Measurements from ENCODE around the gene PNMA6F. TPM values are rescaled to one million over a fixed set of nuclear protein-coding genes. Genes with fewer than 3 reads are reported as not detected.
"Not testable (repeated sequence)": the region's sequence is repeated elsewhere in the genome, so short reads cannot be mapped to it uniquely, and the experiment has no call there.

The PNMA6F gene
- total RNA-seq, 1 experiment from 2014 or later: not detected

DNA sequence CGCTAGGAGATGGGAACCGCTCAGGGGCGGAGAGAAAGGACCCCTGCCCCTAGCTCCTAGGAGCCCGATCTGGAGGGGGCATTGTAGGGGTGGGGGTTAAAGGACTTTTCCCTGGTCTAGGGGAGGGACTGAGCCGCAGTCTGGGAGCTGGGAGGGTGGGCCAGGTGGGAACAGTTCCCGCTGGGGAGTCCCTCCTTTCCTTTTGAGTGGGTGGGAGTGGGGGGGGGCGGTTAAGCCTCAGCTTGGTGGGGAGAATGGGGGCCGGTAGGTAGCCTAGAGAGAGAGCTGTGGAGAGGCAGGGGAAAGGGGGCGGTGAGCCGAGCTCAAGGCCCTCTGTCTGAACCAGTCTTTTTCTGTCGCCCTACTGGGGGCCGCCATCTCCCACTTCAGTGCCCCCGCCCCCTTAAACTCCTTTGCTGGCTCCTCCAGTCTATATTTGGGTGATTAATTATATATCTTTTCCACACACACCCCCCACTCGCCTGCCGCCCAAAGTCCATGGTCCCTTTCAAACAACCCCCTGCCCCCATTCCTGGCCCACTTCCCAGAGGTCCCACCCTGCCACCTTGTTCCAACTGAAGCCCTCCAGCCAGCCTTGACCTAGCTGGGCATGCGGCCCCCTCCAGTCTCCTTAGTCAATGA is 13.2 kb upstream of the PNMA6F start:
- no peak for DNase-seq (ENCODE audit: low read depth)

DNA sequence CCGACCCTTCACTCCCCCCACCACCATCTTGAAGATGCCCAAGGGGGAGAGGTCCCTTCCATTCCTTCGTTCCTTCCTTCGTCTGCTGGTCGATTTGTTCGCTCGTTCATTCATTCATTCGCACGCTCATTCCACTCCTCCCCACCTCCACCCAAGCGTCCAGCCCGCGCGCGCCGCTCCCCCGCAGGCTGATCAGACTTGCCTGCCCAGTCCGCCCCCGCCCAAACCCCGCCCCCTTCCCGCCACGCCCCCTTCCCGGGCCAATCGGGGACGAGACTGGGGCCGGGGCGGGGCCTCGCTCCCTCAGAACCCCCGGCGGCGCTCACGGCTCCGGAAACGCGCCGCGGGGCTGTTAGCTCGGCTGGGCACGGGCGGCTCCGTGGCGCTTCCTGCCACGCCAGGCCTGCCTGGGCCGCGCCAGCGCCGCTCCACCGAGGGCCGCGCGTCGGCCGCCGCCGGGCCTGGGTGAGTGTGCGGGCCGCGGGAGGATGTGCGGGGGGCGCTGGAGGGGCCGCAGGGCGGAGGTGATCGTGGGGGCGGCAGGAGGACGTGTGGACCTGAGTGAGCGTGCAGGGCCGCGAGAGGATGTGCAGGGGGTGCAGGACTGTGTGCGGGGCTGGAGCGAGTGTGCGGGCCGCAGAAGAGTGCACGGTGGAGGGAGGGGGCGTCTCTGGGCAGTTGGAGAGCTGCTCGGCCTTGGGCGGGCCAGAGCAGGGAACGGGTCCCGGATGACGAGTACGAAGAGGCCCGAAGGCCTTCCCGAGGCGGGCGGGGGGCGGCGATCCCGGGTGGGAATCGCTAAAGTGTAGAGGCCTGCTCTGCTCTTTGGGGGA is 12.5 kb upstream of the PNMA6F start, which contains the start of gene ZNF275:
Gene ZNF275 (plus strand): TSS at position 333 of the 833 bp plus-strand sequence. CDS start 2,527 bp downstream, outside the sequence.
- peak; percentile 66 for DNase-seq (ENCODE audit: low read depth)

DNA sequence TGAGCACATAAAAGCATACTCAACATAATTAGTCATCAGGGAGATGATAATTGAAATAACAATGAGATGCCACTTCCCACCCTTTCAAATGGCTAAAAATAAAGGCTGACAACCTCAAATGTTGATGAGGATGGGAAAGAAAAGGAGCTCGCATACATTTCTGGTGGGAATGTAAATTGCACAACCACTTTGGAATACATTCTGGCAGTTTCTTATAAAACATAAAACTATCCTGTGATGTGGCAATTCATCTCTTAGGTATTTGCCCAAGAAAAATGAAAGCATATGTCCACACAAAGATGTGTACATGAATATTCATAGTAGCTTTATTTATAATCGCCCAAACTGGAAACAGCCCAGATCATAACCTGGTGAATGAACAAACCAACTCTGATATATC is 11.7 kb upstream of the PNMA6F start:
- DNase-seq (ENCODE audit: low read depth): no peak

DNA sequence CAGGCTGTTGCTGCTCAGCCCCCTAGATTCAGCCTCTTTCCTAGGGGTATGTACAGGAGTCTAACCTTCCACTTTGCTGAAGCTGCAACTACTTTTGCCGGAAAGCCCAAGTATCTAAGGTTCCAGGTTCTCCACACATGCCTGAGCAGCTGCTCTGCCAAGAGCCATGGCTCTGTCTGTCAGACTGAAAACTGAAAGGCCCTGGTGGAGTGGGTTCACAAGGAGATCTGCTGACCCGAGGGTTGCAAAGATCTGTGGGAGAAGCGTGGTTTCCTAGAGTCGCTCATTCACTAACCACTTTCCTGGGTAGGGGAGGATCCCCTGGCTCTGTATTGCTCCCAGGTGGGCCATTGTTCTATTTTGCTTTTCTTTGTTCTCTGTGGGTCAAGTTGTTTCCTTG is 6.0 kb upstream of the PNMA6F start:
- DNase-seq (ENCODE audit: low read depth): no peak

DNA sequence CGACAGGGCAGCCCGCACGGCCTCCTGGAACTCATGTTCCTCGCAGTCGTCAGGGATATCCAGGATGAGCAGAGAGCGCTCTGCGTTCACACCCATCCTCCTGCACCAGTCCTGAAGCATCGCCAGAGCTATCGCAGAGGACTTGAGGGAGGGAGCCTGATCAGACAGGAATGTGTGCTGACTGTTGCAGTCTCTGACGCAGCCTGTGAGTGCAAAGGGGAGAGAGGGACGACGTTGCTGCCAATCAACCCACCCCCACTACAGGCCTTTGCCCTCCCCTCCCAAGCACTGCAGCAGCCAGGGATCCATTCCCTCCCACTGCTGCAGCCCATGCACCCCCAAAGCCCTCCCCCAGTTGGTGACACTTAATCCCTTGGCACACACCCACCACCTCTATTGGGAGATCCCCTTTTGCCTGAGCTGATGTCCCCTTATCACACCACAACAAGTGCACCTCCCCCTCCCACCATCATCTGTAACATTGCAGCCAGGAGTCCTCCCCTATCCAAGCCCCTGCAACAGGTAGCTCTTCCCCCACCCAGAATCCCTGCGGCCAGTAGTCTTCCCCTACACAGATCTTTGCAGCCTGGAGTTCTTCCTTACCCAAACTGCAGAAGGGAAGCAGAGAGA is 897 bp downstream of the PNMA6F start:
- no peak for DNase-seq (ENCODE audit: low read depth)

DNA sequence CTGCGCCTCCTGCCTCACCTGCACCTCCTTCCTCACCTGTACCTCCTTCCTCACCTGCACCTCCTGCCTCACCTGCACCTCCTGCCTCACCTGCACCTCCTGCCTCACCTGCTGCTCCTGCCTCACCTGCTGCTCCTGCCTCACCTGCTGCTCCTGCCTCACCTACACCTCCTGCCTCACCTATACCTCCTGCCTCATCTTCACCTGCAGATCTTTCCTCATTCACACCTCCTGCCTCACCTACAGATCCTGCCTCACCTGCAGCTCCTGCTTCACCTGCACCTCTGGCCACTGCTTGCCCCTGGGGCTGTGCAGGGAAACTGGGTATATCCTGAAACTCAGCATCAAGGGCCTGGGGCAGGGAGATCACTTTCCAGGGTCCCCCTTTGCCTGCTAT is 1.5 kb downstream of the PNMA6F start:
- not testable (repeated sequence) for DNase-seq (ENCODE audit: low read depth)

DNA sequence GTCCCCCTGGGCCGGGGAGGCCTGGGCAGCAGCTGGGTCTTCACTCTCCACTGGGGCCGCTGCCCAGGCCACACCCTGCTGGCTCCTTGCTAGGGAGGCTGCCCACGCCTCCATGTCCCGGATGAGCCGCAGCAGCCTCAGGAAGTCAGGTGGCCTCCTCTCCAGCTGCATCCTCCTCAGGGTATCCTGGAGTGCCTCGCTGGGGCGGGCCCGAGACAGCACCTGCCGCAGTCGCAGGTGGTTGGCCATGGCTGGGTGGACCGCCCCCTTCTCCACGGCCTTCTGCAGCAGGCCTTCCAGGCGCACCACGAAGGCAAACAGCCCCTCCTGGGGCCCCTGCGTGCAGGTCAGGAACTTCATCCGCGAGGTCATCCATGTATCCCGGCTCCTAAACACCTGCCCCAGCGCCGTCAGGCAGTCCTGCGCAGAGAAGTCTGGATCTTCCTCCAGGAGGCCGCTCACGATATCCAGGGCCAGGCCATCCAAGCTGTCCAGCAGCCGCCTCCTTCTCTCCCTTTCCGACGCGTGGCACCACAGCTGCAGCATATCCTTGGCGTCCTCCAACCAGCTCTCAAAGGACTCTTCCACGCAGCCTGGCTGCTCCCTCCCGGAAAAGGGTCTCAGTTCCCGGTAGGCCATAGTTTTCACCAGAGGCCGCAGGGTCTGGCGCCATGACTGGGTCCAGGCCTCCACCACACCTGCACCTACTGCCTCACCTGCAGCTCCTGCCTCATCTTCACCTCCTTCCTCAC is 2.1 kb downstream of the PNMA6F start:
- DNase-seq (ENCODE audit: low read depth): no peak

DNA sequence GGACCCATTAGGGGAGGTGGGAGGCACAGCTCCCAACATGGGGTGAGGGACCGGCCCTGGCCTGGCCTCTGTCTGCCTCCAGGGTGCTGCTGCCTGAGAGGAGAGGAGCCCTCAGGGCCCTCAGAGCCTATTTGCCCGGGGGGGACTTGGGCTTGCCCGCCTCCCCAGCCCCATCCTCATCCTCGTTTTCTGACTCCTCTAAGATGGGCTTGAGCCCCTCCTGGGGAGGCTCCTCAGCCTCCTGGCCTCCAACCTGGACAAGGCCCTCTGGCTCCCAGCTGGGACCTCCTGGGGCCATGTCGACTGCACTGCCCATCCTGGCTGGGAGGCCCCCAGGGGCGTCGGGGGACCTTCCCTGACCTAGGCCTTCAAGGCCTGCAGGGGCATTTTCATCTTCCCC is 2.8 kb downstream of the PNMA6F start:
- DNase-seq (ENCODE audit: low read depth): no peak

DNA sequence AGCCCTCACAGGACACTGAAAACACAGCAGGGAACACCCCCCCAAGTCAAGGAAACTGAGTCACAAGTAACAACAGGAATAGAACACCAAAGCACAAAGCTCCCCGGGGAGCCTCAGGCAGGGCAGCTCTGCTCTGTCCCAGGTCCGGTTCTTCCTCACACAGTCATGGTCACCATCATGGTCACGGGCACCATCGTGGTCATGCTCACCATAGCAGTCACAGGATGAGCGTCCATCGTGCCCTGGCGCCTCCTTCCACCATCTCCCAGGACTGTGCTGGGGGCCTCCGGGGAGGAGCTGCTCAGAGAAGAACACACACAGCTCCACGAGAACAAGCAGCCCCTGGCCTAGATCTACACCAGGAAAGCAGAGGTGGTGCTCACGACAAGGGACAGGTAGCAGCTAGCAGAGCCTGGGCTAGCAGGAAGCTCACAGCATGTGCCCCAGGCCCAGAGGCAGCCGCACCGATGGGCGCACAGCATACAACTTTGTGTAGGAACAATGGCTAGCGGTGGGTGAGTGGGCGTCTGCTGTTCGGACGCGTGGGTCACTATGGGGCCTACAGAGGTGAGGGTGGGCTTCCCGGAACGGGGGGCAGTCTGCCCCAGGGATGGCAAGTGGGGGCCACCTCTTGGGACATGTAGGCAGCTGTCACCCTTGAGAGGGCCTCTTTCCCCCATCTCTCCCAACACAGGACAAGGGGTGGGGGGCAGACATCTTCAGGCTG is 3.4 kb downstream of the PNMA6F start:
- DNase-seq (ENCODE audit: low read depth): no peak

DNA sequence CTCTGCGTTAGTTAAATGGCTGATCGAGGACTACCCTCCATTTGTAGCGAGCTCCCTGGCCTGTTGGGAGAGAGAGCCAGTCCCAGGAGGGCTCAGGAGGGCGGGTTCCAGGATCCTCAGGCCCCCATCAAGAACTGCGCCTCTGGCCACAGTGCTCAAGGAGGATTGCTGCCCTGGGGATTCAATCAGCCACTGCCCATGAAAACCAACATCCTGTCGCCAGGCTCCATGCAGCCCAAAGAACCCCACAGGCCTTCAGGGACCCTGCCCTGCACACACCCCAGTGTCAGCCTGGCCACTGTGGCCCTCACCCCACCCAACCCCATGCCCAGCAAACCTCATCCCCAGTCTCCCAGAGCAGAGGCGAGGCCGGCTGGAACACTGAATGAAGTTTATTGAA is 4.3 kb downstream of the PNMA6F start:
- DNase-seq (ENCODE audit: low read depth): no peak

DNA sequence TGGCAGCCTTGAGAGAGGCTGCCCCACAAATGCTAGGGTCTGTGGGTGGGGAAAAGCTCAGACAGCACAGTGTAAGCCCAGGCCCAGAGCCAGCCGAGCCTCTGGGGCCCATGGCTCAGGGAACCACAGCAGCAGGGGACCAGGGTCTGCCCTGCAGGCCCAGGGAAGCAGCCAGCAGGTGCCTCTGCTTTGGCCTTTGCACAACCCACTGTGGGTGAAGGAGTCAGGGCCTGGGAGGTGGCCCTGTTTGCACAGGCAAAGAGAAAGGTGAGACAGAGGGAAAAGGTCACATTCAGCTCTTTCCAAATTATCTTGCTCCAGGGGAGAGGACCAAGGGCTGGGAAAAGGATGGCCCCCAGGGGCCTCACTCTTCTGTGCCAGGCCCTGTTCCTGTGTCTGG is 8.7 kb downstream of the PNMA6F start:
- DNase-seq (ENCODE audit: low read depth): no peak

DNA sequence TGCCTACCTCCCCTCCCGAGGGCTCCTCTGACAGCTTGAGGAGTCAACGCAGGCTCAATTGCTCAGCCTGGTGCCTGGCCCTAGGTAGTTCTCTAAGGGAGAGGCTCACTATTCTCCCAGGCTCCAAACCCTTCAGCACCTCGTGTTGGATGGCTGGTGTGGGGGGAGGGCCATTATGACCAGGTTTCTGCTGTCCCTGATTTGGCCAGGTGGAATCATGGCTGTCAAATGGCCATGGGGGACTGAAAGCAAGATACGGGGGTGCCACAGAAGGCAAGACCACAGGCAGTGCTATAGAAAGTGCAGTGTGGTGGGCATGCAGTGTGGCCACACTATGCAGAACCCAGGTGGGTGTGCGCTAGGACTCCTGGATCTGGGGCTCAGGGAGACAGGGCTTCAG is 9.5 kb downstream of the PNMA6F start:
- no peak for DNase-seq (ENCODE audit: low read depth)

DNA sequence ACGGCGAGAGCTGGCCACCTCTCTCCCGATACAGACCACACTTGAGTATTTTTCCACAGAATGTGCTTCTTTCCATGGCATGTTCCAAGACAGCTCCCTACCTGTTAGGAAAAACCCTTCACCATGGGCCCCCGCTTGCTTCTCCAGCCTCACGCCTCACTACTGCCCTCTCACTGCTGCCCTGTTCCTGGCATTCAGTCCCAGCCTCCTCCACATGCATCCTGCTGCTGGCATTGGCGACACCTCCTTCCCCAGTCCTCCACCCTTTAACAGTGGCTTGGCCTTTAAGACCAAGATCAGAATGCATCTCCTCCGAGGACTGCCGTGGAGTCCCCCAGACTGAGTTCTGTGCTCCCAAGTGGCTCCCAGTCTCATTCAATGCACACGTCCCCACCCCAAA is 10.7 kb downstream of the PNMA6F start:
- no peak for DNase-seq (ENCODE audit: low read depth)

DNA sequence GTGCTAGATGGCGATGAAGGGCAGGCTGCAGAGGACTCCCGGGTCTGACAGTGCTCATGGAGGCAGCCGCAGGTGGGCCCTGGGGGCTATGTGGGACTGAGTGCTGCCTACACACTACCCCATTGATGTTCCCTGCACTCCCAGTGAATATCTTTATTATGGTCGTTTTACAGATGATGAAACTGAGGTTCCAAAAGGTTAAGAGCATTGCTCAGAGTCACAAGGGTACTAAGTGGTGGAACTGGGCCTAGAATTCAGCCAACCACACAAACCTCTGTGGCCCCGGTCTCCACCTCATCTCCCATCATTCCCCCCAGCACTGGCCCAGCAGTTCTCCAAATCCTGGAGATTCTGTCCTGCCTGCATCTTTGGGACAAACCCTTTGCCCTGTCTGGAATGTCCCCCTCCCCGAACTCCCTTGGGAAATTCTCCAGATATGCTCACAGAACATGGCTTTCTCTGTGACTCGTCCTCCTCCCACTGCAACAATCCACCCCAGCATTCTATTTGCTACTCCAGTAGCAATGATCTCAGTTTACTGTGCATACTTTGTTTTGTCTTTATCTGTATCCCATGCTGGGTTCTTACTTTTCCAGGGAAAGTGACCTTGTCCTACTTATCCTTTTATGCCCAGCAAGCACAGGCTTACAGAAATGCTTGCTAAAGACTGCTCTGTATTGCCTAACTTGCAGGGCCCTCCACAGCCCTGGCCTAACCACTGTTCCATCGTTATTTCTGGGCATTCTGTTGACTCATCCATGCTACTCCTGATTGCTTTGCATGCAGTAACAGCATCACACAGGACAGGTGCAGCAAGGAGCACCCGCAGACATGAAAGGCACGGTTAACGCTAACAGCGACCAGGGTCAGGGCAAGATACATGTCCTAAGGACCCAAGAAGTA is 14.0 kb downstream of the PNMA6F start:
- DNase-seq (ENCODE audit: low read depth): no peak

DNA sequence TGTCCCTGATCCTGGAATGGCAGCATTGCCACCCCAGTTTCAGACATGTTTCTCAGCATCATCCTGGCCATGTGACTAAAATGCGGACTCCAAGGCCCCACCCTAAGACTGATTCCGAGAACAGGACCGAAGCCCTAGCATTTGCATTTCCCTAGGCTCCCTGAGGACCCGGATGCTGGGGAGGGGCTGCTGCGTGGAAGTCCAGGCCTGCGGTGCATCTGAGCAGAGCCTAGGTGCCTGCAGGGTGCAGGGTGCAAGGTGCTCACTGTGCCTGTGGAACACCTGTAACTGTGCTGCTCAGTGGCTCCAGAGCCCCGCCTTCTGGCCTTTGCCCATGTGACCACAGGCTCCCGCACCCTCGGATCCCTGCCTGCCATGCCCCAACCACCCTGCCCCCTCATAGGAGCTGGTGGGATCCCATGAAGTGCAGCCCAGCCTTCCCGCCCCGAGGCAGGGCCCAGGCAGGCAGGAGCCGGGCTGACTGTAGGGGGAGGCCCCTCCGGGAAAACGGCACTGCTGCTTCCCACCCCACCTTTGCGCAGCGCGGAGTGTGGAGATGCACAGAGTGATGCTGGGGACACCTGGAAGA is 14.9 kb downstream of the PNMA6F start:
- DNase-seq (ENCODE audit: low read depth): no peak

DNA sequence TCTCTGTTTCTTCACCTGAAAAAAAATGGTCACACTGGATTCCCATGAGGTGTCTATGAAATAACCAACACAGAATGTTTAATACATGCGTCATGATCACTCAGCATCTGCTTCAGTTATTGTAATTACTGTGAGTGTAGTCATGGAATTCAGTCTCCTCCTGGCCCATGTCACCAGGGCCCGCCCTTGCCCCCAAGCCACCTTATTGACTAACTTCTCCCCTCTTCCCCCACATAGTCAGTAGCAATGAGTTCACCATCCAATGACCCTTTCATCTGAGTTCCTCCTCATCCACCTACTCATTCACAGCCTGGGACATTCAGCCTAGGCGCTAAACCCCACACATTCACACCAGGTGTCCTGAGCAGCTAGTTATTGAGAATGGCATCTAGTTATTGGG is 15.6 kb downstream of the PNMA6F start:
- no peak for DNase-seq (ENCODE audit: low read depth)

DNA sequence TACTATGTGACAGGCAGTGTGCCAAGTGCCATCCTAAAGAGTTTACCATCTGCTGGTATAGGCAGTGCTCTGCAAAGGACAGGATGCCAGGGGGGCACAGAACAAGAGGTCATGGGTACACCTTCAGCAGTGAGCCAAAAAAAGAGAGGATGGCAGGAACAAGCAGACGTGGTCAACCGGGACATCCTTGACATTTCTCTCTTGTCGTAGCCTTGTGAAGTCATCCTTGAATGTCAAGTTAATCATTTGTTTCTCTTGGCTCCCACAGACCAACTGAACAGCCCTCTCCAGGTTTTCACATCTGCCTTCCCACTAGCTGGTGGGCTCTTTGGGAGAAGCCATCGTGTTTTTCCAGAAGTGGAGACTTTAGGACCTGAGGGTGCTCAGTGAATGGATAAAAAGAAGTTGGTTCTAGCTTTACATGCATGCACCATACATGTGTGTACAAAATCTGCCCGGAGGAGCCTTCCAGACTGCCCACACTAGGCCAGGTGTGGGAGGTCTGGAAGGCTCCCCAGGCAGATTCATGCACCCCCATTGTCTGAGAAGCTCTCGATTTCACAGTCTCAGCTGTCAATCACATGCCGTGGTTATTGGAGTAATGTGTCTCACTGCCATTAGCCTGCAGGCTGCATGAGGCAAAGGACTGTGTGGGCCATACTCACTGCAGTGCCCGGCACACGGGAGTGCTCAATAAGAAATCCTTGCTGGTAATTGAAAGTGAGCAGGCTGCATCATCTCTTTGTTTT is 16.4 kb downstream of the PNMA6F start:
- DNase-seq (ENCODE audit: low read depth): no peak

DNA sequence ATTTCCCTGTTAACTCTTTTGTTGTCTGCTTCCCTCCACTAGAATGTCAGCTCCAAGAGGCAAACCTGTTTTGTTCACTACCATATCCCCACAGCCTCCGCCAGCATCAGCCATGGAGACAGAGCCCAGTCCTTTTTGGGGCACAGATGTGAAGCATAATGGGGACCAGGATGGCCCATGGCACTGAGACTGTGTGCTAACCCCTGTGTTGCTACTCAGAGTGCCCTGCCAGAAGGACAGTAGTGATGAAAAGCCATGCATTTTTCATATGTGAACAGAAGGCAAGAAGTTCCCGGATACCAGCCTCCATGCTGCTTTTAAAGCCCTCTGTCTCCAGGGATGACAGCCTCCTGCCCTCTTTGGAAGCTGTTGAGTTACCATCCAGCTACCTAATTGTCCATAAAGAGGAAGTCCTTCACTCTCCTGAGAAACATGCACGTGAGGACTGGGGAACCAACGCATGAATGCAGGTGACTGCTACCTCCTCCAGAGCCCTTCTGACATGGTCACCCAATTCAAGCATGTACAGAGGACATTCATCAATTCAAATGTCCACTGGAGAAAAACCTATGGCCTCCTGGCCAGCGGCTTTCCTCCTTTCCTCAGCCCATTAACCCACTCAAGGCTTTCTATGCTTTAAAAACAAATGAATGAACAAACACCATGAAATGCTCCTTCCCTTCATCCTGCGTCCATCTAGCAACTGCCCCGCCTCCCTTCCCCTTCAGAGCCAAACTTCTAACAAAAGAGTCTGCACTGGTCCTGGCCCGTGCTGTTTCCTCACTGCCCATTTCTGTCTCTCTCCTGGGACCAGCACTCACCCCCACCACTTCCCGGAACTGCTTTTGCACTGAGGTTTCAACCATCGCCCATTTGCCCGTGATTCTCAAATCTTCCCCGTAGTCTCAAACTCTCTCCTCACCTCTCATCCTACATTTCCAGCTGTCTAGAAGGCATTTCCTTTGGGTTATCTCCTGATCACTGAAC is 18.0 kb downstream of the PNMA6F start:
- DNase-seq (ENCODE audit: low read depth): no peak
